H1 (cell line): Measurements from ENCODE around the gene FXYD3.

Experiments used
- CHD2 ChIP-seq: IDR thresholded peaks from 2 replicates; pipeline ENCODE4 v1.6.1; 2012; ENCODE audit warnings: low read length, improper control_type of control experiment
- EP300 ChIP-seq, 2 experiments: IDR thresholded peaks; 1 replicate in 1 of 2; 2 replicates in 1 of 2; pipeline ENCODE4 v1.6.1; 2011 to 2012; ENCODE audit warnings: low read depth in 2 of 2, low read length in 2 of 2, mild to moderate bottlenecking in 2 of 2, borderline replicate concordance in 1 of 2, inconsistent platforms in 1 of 2, moderate library complexity in 1 of 2
- NRF1 ChIP-seq: IDR thresholded peaks from 2 replicates; pipeline ENCODE4 v1.6.1; 2011; ENCODE audit warnings: mild to moderate bottlenecking, low read depth, low read length, improper control_type of control experiment
- SUZ12 ChIP-seq: fragments of 200-600 bp; sonication (generic); IDR thresholded peaks from 2 replicates; pipeline ENCODE4 v1.6.1; 2012; ENCODE audit warnings: mild to moderate bottlenecking, inconsistent platforms, low read length, moderate library complexity, mixed read lengths
- TEAD4 ChIP-seq: IDR thresholded peaks from 2 replicates; pipeline ENCODE4 v1.6.1; 2012; ENCODE audit warnings: low read depth, low read length, inconsistent platforms, mixed read lengths

GRCh38 chr19:35095667-35096368, 19.8 kb upstream of the FXYD3 start:
- TF ChIP-seq EP300 (IDR thresholded peaks at IDR 0.05; ENCODE audit: borderline replicate concordance in 1 of 2, low read depth in 2 of 2, low read length in 2 of 2) (no peak), CHD2 (no peak), TEAD4 (no peak), SUZ12 (no peak), NRF1 (no peak)
